Heart right ventricle (tissue), 16 donors: Measurements from ENCODE around the gene RHCG. TPM values are rescaled to one million over a fixed set of nuclear protein-coding genes. Genes with fewer than 3 reads are reported as not detected.

Experiments used
- ATAC-seq, 8 donors: fragments of 200-7000 bp; cut with Tn5 transposase; one replicate each; pipeline ENCODE4 v1.9.1; 2020; ENCODE audit warnings: mild to moderate bottlenecking in 8 of 8, moderate library complexity in 8 of 8, moderate number of reproducible peaks in 1 of 8
- DNase-seq, 2 donors: peaks; one replicate each; pipeline ENCODE4 v3.0.0-alpha.2; 2020
- H3K27ac ChIP-seq, 10 donors: fragments of 200-600 bp; sonication (generic) in 2 of 10; one replicate each; pipeline versions ENCODE4 v1.5.0 to v1.8.0; 2020 to 2022; ENCODE audit warnings: mild to moderate bottlenecking in 3 of 10
- H3K27me3 ChIP-seq, 7 donors: fragments of 200-600 bp; one replicate each; pipeline ENCODE4 v1.8.0; 2021 to 2022; ENCODE audit warnings: mild to moderate bottlenecking in 2 of 7
- H3K36me3 ChIP-seq, 9 donors: fragments of 200-600 bp; sonication (generic) in 1 of 9; one replicate each; pipeline versions ENCODE4 v1.5.0 to v1.8.0; 2020 to 2022; ENCODE audit warnings: mild to moderate bottlenecking in 2 of 9
- H3K4me1 ChIP-seq, 9 donors: fragments of 200-600 bp; sonication (generic) in 1 of 9; one replicate each; pipeline versions ENCODE4 v1.5.0 to v1.8.0; 2020 to 2022; ENCODE audit warnings: mild to moderate bottlenecking in 4 of 9
- H3K4me3 ChIP-seq, 10 donors: fragments of 200-600 bp; sonication (generic) in 2 of 10; one replicate each; pipeline versions ENCODE4 v1.5.0 to v1.8.0; 2020 to 2022; ENCODE audit warnings: mild to moderate bottlenecking in 7 of 10, moderate library complexity in 2 of 10
- H3K9me3 ChIP-seq, 11 donors: fragments of 200-600 bp in 10 of 11; sonication (generic) in 2 of 11; one replicate each; pipeline versions ENCODE4 v1.5.0 to v1.8.0; 2013 to 2022; ENCODE audit warnings: mild to moderate bottlenecking in 2 of 11, control low read depth in 1 of 11, moderate library complexity in 1 of 11
- CTCF ChIP-seq, 9 donors: fragments of 200-600 bp; sonication (generic) in 2 of 9; IDR thresholded peaks; one replicate each; pipeline versions ENCODE4 v1.5.0 to v1.8.0; 2021 to 2022; ENCODE audit warnings: antibody characterized with exemption in 9 of 9, mild to moderate bottlenecking in 5 of 9, moderate library complexity in 1 of 9
- WGBS, 2 donors: extraction: QIAGEN DNeasy Blood & Tissue Kit; methylation state at CpG; one replicate each; pipeline ENCODE4 v1.1.7; 2013; ENCODE audit warnings: inconsistent platforms in 1 of 2; 5-methylcytosine and 5-hydroxymethylcytosine counted together
- intact Hi-C, 10 donors: fragments of 100-400 bp; cut with DNase I; formaldehyde crosslinking; loops; one replicate each; pipeline versions ENCODE4 v1.11.1 to v1.14.2; 2022
- polyA plus RNA-seq, 2 donors: library from polyadenylated mRNA; stranded (reverse); fragments of 200-250 nt; gene quantifications; one replicate each; pipeline ENCODE4 v1.2.3, GENCODE V29; 2013
- total RNA-seq, 10 donors: library from RNA; stranded (reverse); fragmentation: NEBNext Ultra II Directional in 3 of 10; extraction: Animal tissue kit (Norgen Biotek cat#: 25700) in 3 of 10; gene quantifications; one replicate each; pipeline versions ENCODE4 v1.2.1 to v1.2.4, GENCODE V29; 2021 to 2023
- donor health status: Arrhythmogenic right ventricular cardiomyopathy.
- donor health status: ischemic (EF 13 %, LVEDD 7.1; RV severe dilation, severe dysfunction).
- donor health status: healthy with polysubstance abuse.
- donor health status: DM: no; HTN: yes; CAD: no.
- donor health status: DM: no; HTN: no; CAD: no.
- donor health status: ischemic (EF 25% LVEDD 6.9; RV normal size, moderate dysfunction).
- donor health status: ischemic (EF 25% LVEDD 5.7; RV mildly dilated, moderate dysfunction).
- donor health status: healthy.
- donor health status: DM: yes; HTN: yes; CAD: no.
- donor health status: Ischemic cardiomyopathy.
- donor health status: ischemic (EF 35%, LVEDD 5.7; RV mildly dilated, moderate dysfunction).
- donor health status: nonischemic (EF 11% LVEDD 7.7; RV severe dilation, severe dysfunction).
- donor health status: DM: yes; HTN: yes; CAD: no.
- donor health status: PGD.
- donor health status: ischemic (EF 29% LVEDD 5.4; RV normal size, mild dysfunction).
- donor health status: nonischemic (EF 23%, LVEDD 6.1; RV moderate dilation, normal function).

Gene RHCG
- total and polyA plus RNA-seq, 12 donors: 0.32 to 1.9 (median 0.83) TPM; not detected in 6

GRCh38 chr15:89447676-89448075 is 48.7 kb downstream of the RHCG start:
- DNase-seq: no peak
- no peak for TF ChIP-seq CTCF (IDR thresholded peaks at IDR 0.05)
- Histone ChIP-seq H3K27ac (no peak overlapping the region), H3K27me3 (peaks cover 0 to 83% (median 67%) of the 10 kb centered on the region in 7 donors), H3K4me3 (no peak overlapping the region), H3K36me3 (no peaks in the 10 kb centered on the region), H3K9me3 (no peaks in the 10 kb centered on the region), H3K4me1 (no peaks in the 10 kb centered on the region)
- intact Hi-C loops: no loop called here
- 83 to 84% methylated on average over 8 of the region's 8 CpGs for WGBS, 2 donors
- no peak for ATAC-seq

GRCh38 chr15:89446255-89446891 is 50.0 kb downstream of the RHCG start:
- Histone ChIP-seq H3K4me1 (no peaks in the 10 kb centered on the region), H3K27me3 (peaks cover 0 to 80% (median 64%) of the 10 kb centered on the region in 7 donors), H3K27ac (no peak overlapping the region), H3K9me3 (no peaks in the 10 kb centered on the region), H3K36me3 (no peaks in the 10 kb centered on the region), H3K4me3 (no peak overlapping the region)
- no peak for TF ChIP-seq CTCF (IDR thresholded peaks at IDR 0.05)
- intact Hi-C loops: no loop called here
- WGBS, 2 donors: 73 to 88% methylated on average over 9 of the region's 9 CpGs
- DNase-seq (no peak), ATAC-seq (no peak)

GRCh38 chr15:89445518-89445917 is 50.9 kb downstream of the RHCG start:
- no peaks in the 10 kb centered on the region for H3K36me3 ChIP-seq
- intact Hi-C loops: no loop called here
- peaks cover 0 to 77% (median 62%) of the 10 kb centered on the region in 7 donors for H3K27me3 ChIP-seq
- no peak overlapping the region for H3K27ac ChIP-seq
- 64 to 66% methylated on average over 1 of the region's 1 CpG for WGBS, 2 donors
- no peak for DNase-seq
- H3K9me3 ChIP-seq: no peaks in the 10 kb centered on the region
- no peaks in the 10 kb centered on the region for H3K4me1 ChIP-seq
- no peak for ATAC-seq
- no peak for TF ChIP-seq CTCF (IDR thresholded peaks at IDR 0.05)
- no peak overlapping the region for H3K4me3 ChIP-seq

GRCh38 chr15:89444241-89445225 is 51.9 kb downstream of the RHCG start:
- H3K36me3 ChIP-seq: no peaks in the 10 kb centered on the region
- intact Hi-C loops: no loop called here
- H3K4me3 ChIP-seq: no peak overlapping the region
- DNase-seq (no peak), ATAC-seq (no peak)
- TF ChIP-seq CTCF (IDR thresholded peaks at IDR 0.05): no peak
- WGBS, 2 donors: 32% methylated on average over 17 of the region's 17 CpGs
- H3K4me1 ChIP-seq: no peaks in the 10 kb centered on the region
- H3K27ac ChIP-seq: no peak overlapping the region
- H3K27me3 ChIP-seq: peaks cover 0 to 76% (median 62%) of the 10 kb centered on the region in 7 donors
- no peaks in the 10 kb centered on the region for H3K9me3 ChIP-seq
